ENCODE data around the gene KCNQ2.

GRCh38 chr20:63521602-63522001, 49.1 kb upstream of the KCNQ2 start:
- TF ChIP-seq CTCF (IDR thresholded peaks at IDR 0.05 in 8 of 11, conservative IDR thresholded peaks at IDR 0.05 in 3 of 11) (no peak), POLR2A (IDR thresholded peaks at IDR 0.05) (no peak), POLR2AphosphoS5 (IDR thresholded peaks at IDR 0.05) (no peak)

All from spleen (tissue), 7 donors.